Left renal pelvis (tissue), 4 donors: ENCODE data around the gene PTGES3L. TPM values are rescaled to one million over a fixed set of nuclear protein-coding genes. Genes with fewer than 3 reads are reported as not detected.
A peak's percentile ranks its signal among the peaks of the same experiment; 100 is the strongest.

Experiments
- DNase-seq, 4 donors: peaks; one replicate each; pipeline ENCODE4 v3.0.0-alpha.2; 2013; ENCODE audit warnings: low read depth in 4 of 4, low spot score in 3 of 4
- polyA plus RNA-seq, 4 donors: library from polyadenylated mRNA; unstranded; fragments of 120-200 nt; gene quantifications; one replicate each; pipeline ENCODE4 v1.2.1, GENCODE V29; 2013; ENCODE audit not compliant: insufficient read length in 4 of 4

PTGES3L gene
- 1 to 10 TPM in 3 of 4 donors, under 1 TPM in 1; 1.00 to 3.0 (median 1.9) TPM for polyA plus RNA-seq

- no peak for DNase-seq
Measured at GRCh38 chr17:42979511-42980273, at the start of gene PTGES3L. Gene PTGES3L (minus strand): TSS chr17:42980080. CDS start chr17:42980053, 27 bp downstream.

- DNase-seq: no peak
Measured at GRCh38 chr17:43028221-43028861, 48.5 kb upstream of the PTGES3L start.

GRCh38 chr17:43027091-43028032, 47.5 kb upstream of the PTGES3L start:
- no peak for DNase-seq

- DNase-seq: no peak
Measured at GRCh38 chr17:43026595-43026994, 46.7 kb upstream of the PTGES3L start.

- no peak for DNase-seq
Measured at GRCh38 chr17:43025766-43026537, 46.1 kb upstream of the PTGES3L start.

- DNase-seq: no peak
Measured at GRCh38 chr17:43025290-43025657, 45.4 kb upstream of the PTGES3L start.

- DNase-seq: peak; percentile 77 to 94 (median 87)
Measured at GRCh38 chr17:43024407-43025289, 44.8 kb upstream of the PTGES3L start, which contains the start of gene RND2. Gene RND2 (plus strand): TSS chr17:43025231. CDS start chr17:43025348, 117 bp downstream.

- DNase-seq: peak in 1 of 4 donors; percentile 71
Measured at GRCh38 chr17:43021741-43022512, 42.0 kb upstream of the PTGES3L start, which contains the start of gene VAT1. Gene VAT1 (minus strand): TSS chr17:43022385. CDS start chr17:43022322, 63 bp downstream.

GRCh38 chr17:43020789-43021740, 41.2 kb upstream of the PTGES3L start:
- no peak for DNase-seq

- no peak for DNase-seq
Measured at GRCh38 chr17:43020030-43020621, 40.2 kb upstream of the PTGES3L start.

- DNase-seq: no peak
Measured at GRCh38 chr17:43019418-43019817, 39.5 kb upstream of the PTGES3L start.

GRCh38 chr17:43018932-43019331, 39.1 kb upstream of the PTGES3L start:
- DNase-seq: no peak

- DNase-seq: no peak
Measured at GRCh38 chr17:43018008-43018853, 38.4 kb upstream of the PTGES3L start.

GRCh38 chr17:43016216-43016615, 36.3 kb upstream of the PTGES3L start:
- DNase-seq: no peak

- DNase-seq: no peak
Measured at GRCh38 chr17:43015579-43015978, 35.7 kb upstream of the PTGES3L start.
